Keratinocyte (primary cell): Measurements from ENCODE around the gene LPCAT1.

Experiments
- CTCF ChIP-seq, 3 experiments: IDR thresholded peaks in 1 of 3; conservative IDR thresholded peaks in 1 of 3; optimal IDR thresholded peaks in 1 of 3; 2 replicates in 2 of 3; 3 replicates in 1 of 3; pipeline versions ENCODE3 to v1.5.1; 2011; ENCODE audit warnings: low read length in 3 of 3, mild to moderate bottlenecking in 3 of 3, moderate library complexity in 2 of 3, control low read depth in 1 of 3, inconsistent platforms in 1 of 3; ENCODE audit not compliant: insufficient read depth in 2 of 3; ENCODE audit errors: extremely low read depth in 1 of 3
- EZH2 ChIP-seq: IDR thresholded peaks from one replicate; pipeline ENCODE4 v1.6.1; 2012; ENCODE audit warnings: inconsistent platforms, mild to moderate bottlenecking, low read length, moderate library complexity

- TF ChIP-seq CTCF (optimal IDR thresholded peaks at IDR 0.05 in 1 of 3, IDR thresholded peaks at IDR 0.05 in 1 of 3, conservative IDR thresholded peaks at IDR 0.05 in 1 of 3; ENCODE audit: extremely low read depth in 1 of 3, insufficient read depth in 2 of 3, low read length in 3 of 3): no peak
- TF ChIP-seq EZH2: no peak
Observed at GRCh38 chr5:1547655-1548054, 23.9 kb upstream of the LPCAT1 start.
